Endodermal cell (in vitro differentiated cells): ENCODE results near the gene TTYH2. TPM values are rescaled to one million over a fixed set of nuclear protein-coding genes. Genes with fewer than 3 reads are reported as not detected.
A peak's percentile ranks its signal among the peaks of the same experiment; 100 is the strongest.

Source experiments
- DNase-seq: peaks from one replicate; pipeline ENCODE4 v3.0.0-alpha.2; 2017
- H3K27ac ChIP-seq: 2 replicates; pipeline ENCODE4 v1.5.1; 2013; ENCODE audit warnings: mild to moderate bottlenecking, low read depth, low read length, moderate library complexity
- H3K27me3 ChIP-seq: 2 replicates; pipeline ENCODE4 v1.6.1; 2013; ENCODE audit warnings: mild to moderate bottlenecking, low read length, moderate library complexity; ENCODE audit not compliant: insufficient read depth, control insufficient read depth, poor library complexity, severe bottlenecking
- H3K36me3 ChIP-seq: 2 replicates; pipeline ENCODE4 v1.7.0; 2013; ENCODE audit warnings: mild to moderate bottlenecking, low read length, moderate library complexity; ENCODE audit not compliant: control insufficient read depth, insufficient read depth
- H3K4me1 ChIP-seq: one replicate; pipeline ENCODE4 v1.7.0; 2013; ENCODE audit warnings: low read length; ENCODE audit not compliant: control insufficient read depth, insufficient read depth
- H3K4me3 ChIP-seq: 2 replicates; pipeline ENCODE4 v1.5.1; 2013; ENCODE audit warnings: mild to moderate bottlenecking, low read length, moderate library complexity
- H3K9ac ChIP-seq: 2 replicates; pipeline ENCODE4 v1.6.1; 2013; ENCODE audit warnings: mild to moderate bottlenecking, low read length, moderate library complexity; ENCODE audit not compliant: poor library complexity, severe bottlenecking; ENCODE audit errors: extremely low read depth
- H3K9me3 ChIP-seq: 2 replicates; pipeline ENCODE4 v1.6.1; 2013; ENCODE audit warnings: mild to moderate bottlenecking, low read length, moderate library complexity; ENCODE audit not compliant: control insufficient read depth
- H3K27ac Mint-ChIP-seq: 2 replicates; pipeline ENCODE4 v1.8.0; 2020; ENCODE audit warnings: mixed read lengths
- H3K27me3 Mint-ChIP-seq: 2 replicates; pipeline ENCODE4 v1.8.0; 2021; ENCODE audit warnings: mild to moderate bottlenecking, mixed read lengths; ENCODE audit not compliant: insufficient read depth
- H3K36me3 Mint-ChIP-seq: 2 replicates; pipeline ENCODE4 v1.8.0; 2020; ENCODE audit warnings: low read depth, mixed read lengths
- H3K4me1 Mint-ChIP-seq: 2 replicates; pipeline ENCODE4 v1.8.0; 2020; ENCODE audit warnings: mixed read lengths
- H3K4me3 Mint-ChIP-seq: 2 replicates; pipeline ENCODE4 v1.8.0; 2020; ENCODE audit warnings: mild to moderate bottlenecking, moderate library complexity, mixed read lengths
- H3K9me3 Mint-ChIP-seq: 2 replicates; pipeline ENCODE4 v1.8.0; 2020; ENCODE audit warnings: mild to moderate bottlenecking, mixed read lengths
- WGBS, 2 experiments: methylation state at CpG; one replicate each; pipeline versions ENCODE4 v1.1.5 to v1.1.7; 2013; ENCODE audit warnings: missing lambda C conversion rate in 2 of 2, mixed read lengths in 1 of 2; ENCODE audit not compliant: insufficient coverage in 1 of 2, insufficient read length in 1 of 2; 5-methylcytosine and 5-hydroxymethylcytosine counted together
- total RNA-seq, 2 donors: library from RNA; stranded (reverse); fragmentation: NEBNext Ultra II Directional in 1 of 2; extraction: Animal tissue kit (Norgen Biotek cat#: 25700) in 1 of 2; gene quantifications; 2 replicates in 1 of 2; 3 replicates in 1 of 2; pipeline ENCODE4 v1.2.1, GENCODE V29; 2021
- TF ChIP-seq, protein P1 (sequence below): fragments of 200-600 bp; sonication (generic); conservative IDR thresholded peaks from 2 replicates; pipeline ENCODE4 v1.5.0; 2021; ENCODE audit warnings: antibody characterized with exemption, mild to moderate bottlenecking

TTYH2 gene
- total RNA-seq, 2 donors from 2014 or later: 1.2 to 1.6 TPM

DNA sequence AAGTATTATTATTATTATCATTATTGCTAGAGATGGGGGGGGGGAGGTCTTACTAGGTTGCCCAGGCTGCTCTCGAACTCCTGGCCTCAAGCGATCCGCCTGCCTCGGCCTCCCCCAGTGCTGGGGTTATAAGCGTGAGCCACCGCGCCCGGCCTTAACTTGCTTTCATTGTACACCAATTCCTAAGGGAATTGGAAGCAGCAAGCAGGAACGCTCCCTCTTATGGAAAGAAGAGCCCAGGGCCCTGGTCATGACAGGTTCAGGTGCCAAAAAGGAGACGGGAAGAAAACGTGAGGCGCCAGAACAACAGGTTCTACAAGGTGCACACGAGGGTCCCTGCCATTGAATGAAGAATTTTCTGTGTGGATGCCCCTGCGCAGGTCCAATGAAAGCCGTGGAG is 10.4 kb upstream of the TTYH2 start:
- 73 to 74% methylated on average over 12 to 15 of the region's 15 CpGs for WGBS, 2 experiments
- Histone ChIP-seq H3K4me3 (no peak overlapping the region), H3K4me1 (peaks cover 13% of the 10 kb centered on the region), H3K27ac (no peak overlapping the region), H3K27me3 (peaks cover 17% of the 10 kb centered on the region), H3K9ac (no peak overlapping the region), H3K36me3 (peaks cover 41% of the 10 kb centered on the region), H3K9me3 (no peaks in the 10 kb centered on the region)
- DNase-seq: no peak
- Mint-ChIP-seq H3K9me3 (no peaks in the 10 kb centered on the region), H3K36me3 (peaks cover 39% of the 10 kb centered on the region), H3K27ac (no peak overlapping the region), H3K4me3 (peak overlapping the region; percentile 99), H3K27me3 (peaks cover 22% of the 10 kb centered on the region), H3K4me1 (peaks cover 18% of the 10 kb centered on the region)
- TF ChIP-seq, protein P1, sequence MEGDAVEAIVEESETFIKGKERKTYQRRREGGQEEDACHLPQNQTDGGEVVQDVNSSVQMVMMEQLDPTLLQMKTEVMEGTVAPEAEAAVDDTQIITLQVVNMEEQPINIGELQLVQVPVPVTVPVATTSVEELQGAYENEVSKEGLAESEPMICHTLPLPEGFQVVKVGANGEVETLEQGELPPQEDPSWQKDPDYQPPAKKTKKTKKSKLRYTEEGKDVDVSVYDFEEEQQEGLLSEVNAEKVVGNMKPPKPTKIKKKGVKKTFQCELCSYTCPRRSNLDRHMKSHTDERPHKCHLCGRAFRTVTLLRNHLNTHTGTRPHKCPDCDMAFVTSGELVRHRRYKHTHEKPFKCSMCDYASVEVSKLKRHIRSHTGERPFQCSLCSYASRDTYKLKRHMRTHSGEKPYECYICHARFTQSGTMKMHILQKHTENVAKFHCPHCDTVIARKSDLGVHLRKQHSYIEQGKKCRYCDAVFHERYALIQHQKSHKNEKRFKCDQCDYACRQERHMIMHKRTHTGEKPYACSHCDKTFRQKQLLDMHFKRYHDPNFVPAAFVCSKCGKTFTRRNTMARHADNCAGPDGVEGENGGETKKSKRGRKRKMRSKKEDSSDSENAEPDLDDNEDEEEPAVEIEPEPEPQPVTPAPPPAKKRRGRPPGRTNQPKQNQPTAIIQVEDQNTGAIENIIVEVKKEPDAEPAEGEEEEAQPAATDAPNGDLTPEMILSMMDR: no peak

DNA sequence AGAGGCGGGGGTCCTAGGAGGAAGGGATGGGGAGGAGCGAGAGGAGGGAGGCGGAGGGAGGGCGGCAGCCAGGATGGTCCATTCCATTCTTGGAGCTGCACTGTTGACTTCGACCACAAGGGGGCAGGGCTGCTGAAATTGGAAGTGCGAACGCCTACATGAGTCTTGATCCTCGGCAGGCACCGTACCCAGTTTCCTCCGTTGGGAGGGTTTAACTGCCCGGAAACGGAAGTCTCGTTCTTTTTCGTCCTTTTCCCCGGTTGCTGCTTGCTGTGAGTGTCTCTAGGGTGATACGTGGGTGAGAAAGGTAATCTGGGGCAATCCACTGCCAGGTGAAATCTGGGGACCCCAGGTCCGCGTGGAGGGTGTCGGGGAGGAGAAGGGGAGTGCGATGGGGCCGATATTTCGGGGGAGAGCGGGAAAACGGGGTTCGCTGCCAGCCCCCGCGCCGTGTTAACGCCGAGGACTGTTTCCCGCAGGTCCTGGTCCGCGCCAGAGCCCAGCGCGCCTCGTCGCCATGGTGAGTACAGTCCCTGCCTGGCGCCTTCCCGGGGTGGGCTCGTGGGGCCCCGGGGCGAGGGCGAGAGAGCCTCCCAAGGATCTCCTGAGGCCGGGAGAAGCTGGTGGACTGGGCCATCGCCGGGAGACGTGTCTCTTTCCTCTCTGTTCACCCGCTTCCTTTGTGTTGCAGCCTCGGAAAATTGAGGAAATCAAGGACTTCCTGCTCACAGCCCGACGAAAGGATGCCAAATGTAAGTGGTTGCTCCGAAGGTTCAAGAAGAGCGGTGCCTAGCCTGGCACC is 9.7 kb upstream of the TTYH2 start, which contains the start of gene RPL38:
TSS of gene RPL38 (plus strand) at position 240 of the 802 bp plus-strand sequence. CDS start at position 518, 278 bp downstream.
- peaks cover 48% of the 10 kb centered on the region for H3K36me3 ChIP-seq
- peaks cover 44% of the 10 kb centered on the region for H3K36me3 Mint-ChIP-seq
- H3K27me3 Mint-ChIP-seq: peaks cover 19% of the 10 kb centered on the region
- peak within 1 kb of the TSS; percentile 99 for H3K4me3 ChIP-seq
- H3K9ac ChIP-seq: peak within 1 kb of the TSS; percentile 98
- H3K27ac ChIP-seq: peak within 1 kb of the TSS; percentile 81
- peak; percentile 100 for DNase-seq
- peak within 1 kb of the TSS; percentile 99 for H3K4me3 Mint-ChIP-seq
- peaks cover 23% of the 10 kb centered on the region for H3K4me1 Mint-ChIP-seq
- H3K9me3 ChIP-seq: no peaks in the 10 kb centered on the region
- TF ChIP-seq, protein P1: peak; percentile 95
- WGBS, 2 experiments: 0% methylated on average over 18 to 51 of the region's 53 CpGs
- peak within 1 kb of the TSS; percentile 100 for H3K27ac Mint-ChIP-seq
- H3K27me3 ChIP-seq: peaks cover 17% of the 10 kb centered on the region
- peaks cover 13% of the 10 kb centered on the region for H3K4me1 ChIP-seq
- H3K9me3 Mint-ChIP-seq: no peaks in the 10 kb centered on the region

DNA sequence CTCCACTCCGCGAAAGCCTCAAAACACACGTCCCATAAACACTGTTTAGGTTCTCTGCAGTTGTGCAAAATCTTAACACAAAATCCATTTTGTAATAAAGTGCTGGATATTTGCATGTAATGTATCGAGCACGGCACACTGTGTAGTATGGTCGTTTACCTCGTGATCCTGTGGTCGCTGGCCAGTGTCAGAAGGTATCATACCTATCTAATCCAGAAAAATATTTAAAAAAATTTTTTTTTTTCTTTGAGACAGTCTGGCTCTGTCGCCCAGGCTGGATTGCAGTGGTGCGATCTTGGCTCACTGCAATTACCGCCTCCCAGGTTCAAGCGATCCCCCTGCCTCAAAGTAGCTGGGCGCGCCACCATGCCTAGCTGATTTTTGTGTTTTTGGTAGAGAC is 8.9 kb upstream of the TTYH2 start:
- 50 to 64% methylated on average over 12 to 14 of the region's 14 CpGs for WGBS, 2 experiments
- H3K27ac Mint-ChIP-seq: peak overlapping the region; percentile 100
- Histone ChIP-seq H3K9me3 (no peaks in the 10 kb centered on the region), H3K36me3 (peaks cover 56% of the 10 kb centered on the region), H3K9ac (peak overlapping the region; percentile 98), H3K4me1 (peaks cover 16% of the 10 kb centered on the region), H3K4me3 (peak overlapping the region; percentile 99), H3K27me3 (peaks cover 17% of the 10 kb centered on the region), H3K27ac (no peak overlapping the region)
- H3K4me3 Mint-ChIP-seq: peak overlapping the region; percentile 99
- H3K4me1 Mint-ChIP-seq: peaks cover 27% of the 10 kb centered on the region
- H3K9me3 Mint-ChIP-seq: no peaks in the 10 kb centered on the region
- no peak for DNase-seq
- TF ChIP-seq, protein P1: no peak
- peaks cover 19% of the 10 kb centered on the region for H3K27me3 Mint-ChIP-seq
- peaks cover 52% of the 10 kb centered on the region for H3K36me3 Mint-ChIP-seq
